VCaP (cell line): ENCODE results near the gene RBBP7.

ENCODE experiments used
- H3K27ac ChIP-seq: fragments of 450-650 bp; 2 replicates; pipeline ENCODE4 v1.5.1; 2017
- CTCF ChIP-seq: fragments of 450-650 bp; conservative IDR thresholded peaks from 2 replicates; pipeline ENCODE4 v1.5.1; 2017; ENCODE audit warnings: mild to moderate bottlenecking, moderate library complexity

Gene RBBP7

GRCh38 chrX:16796298-16796697 lies 73.9 kb downstream of the RBBP7 start:
- TF ChIP-seq CTCF = no peak
- no peak overlapping the region for H3K27ac ChIP-seq
